ENCODE data around the gene CUX1.

DNA sequence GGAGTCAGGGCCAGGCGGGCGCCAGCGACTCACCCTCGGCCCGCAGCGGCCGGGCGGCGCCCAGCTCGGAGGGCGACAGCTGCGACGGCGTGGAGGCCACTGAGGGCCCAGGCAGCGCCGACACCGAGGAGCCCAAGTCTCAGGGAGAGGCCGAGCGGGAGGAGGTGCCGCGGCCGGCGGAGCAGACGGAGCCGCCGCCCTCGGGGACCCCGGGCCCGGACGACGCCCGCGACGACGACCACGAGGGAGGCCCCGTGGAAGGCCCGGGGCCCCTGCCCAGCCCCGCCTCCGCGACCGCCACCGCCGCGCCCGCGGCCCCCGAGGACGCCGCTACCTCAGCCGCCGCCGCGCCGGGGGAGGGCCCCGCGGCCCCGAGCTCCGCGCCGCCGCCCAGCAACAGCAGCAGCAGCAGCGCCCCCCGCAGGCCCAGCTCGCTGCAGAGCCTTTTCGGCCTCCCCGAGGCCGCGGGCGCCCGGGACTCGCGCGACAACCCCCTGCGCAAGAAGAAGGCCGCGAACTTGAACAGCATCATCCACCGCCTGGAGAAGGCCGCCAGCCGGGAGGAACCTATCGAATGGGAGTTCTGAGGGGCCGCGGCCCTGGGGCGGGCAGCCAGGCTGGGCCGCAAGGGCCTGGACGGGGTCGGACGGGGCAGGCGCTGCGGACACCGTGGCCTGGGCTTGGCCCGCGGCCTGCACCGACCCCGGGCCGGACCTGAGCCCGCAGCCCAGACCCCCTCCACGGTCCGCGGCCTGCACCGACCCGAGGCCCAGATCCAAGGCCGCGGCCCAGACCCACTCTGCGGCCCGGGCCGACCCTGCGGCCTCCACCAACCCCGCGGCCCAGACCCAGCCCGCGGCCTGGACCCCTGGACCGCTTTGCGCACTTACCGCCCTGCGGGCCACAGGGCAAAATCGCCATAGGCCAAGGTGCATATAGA lies 431.3 kb downstream of the CUX1 start:
- no peak for TF ChIP-seq CTCF (IDR thresholded peaks at IDR 0.05; ENCODE audit: borderline replicate concordance, extremely low read depth, low read length, poor library complexity, severe bottlenecking)
- no peak for TF ChIP-seq EZH2 (IDR thresholded peaks at IDR 0.05; ENCODE audit: borderline replicate concordance, low read depth, low read length, severe bottlenecking)
